ENCODE measurements around the gene ZXDA.

The ZXDA gene

DNA sequence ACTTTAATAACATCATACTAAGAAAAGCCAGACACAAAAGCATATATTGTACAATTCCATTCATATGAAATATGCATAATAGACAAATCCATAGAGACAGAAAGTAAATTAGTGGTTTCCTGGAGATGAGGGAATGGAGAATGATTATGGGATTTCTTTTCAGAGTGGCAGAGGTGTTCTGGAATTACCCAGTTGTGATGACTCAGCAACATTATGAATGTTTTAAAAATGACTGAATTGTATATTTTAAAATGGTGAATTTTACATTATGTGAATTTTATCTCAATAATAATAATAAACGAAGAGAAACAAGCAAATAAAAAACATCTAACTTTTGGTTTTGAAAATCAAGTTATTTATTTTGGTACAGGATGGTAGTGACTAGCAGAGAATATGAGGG lies 11.2 kb downstream of the ZXDA start:
- DNase-seq (ENCODE audit: low read depth), result no peak
- H3K4me3 ChIP-seq (ENCODE audit: control insufficient read depth, low read depth, low read length), result no peak overlapping the region
- TF ChIP-seq, protein P1, sequence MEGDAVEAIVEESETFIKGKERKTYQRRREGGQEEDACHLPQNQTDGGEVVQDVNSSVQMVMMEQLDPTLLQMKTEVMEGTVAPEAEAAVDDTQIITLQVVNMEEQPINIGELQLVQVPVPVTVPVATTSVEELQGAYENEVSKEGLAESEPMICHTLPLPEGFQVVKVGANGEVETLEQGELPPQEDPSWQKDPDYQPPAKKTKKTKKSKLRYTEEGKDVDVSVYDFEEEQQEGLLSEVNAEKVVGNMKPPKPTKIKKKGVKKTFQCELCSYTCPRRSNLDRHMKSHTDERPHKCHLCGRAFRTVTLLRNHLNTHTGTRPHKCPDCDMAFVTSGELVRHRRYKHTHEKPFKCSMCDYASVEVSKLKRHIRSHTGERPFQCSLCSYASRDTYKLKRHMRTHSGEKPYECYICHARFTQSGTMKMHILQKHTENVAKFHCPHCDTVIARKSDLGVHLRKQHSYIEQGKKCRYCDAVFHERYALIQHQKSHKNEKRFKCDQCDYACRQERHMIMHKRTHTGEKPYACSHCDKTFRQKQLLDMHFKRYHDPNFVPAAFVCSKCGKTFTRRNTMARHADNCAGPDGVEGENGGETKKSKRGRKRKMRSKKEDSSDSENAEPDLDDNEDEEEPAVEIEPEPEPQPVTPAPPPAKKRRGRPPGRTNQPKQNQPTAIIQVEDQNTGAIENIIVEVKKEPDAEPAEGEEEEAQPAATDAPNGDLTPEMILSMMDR (IDR thresholded peaks at IDR 0.05; ENCODE audit: control insufficient read depth, insufficient read depth, low read depth, low read length, missing control alignments), result no peak

DNA sequence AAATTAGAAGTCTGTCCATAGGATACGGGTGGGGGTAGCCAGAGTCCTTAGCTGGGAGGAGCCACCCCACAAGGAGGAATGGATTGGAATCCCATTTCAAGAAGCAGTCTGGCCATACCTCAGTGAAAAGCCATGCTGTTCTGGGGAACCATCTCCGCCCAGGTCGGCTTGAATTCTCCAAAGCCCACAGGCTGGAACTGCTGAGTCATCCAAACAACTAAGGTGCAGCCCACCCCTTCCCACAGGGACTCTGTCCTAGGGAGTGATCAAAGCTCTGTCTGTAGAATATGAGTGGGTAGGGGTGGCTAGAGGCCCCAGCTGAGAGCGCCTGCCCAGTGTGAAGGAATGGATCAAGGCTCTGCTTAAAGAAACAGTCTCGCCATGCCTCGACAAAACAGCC lies 38.8 kb downstream of the ZXDA start:
- no peak overlapping the region for H3K4me3 ChIP-seq (ENCODE audit: control insufficient read depth, low read depth, low read length)
- no peak for DNase-seq (ENCODE audit: low read depth)
- TF ChIP-seq, protein P1 (IDR thresholded peaks at IDR 0.05; ENCODE audit: control insufficient read depth, insufficient read depth, low read depth, low read length, missing control alignments), result no peak

Measured in AG09309 (cell line).